Measurements from ENCODE around the gene CCDC181. TPM values are rescaled to one million over a fixed set of nuclear protein-coding genes. Genes with fewer than 3 reads are reported as not detected.

The CCDC181 gene
- total and polyA plus RNA-seq, 2 of the 8 experiments (the other 6 are each of a cell fraction or from before 2014, with no cell fraction given), result 1.2 to 3.7 TPM

- Histone ChIP-seq H2AFZ (ENCODE audit: low read length) (no peak overlapping the region), H3K23me2 (ENCODE audit: low read depth, low read length) (no peaks in the 10 kb centered on the region), H2BK12ac (ENCODE audit: low read depth, low read length) (no peak overlapping the region), H3K27me3 (replicated peaks in 1 of 4; ENCODE audit: control insufficient read depth in 3 of 4, extremely low read depth in 1 of 4, insufficient read depth in 3 of 4, low read length in 3 of 4) (no peaks in the 10 kb centered on the region), H3K4me2 (ENCODE audit: insufficient read depth in 1 of 2, low read depth in 2 of 2, low read length in 2 of 2) (no peak overlapping the region), H2BK20ac (ENCODE audit: low read length) (no peak overlapping the region), H3K23ac (ENCODE audit: insufficient read length) (no peak overlapping the region), H4K20me1 (replicated peaks in 1 of 2; ENCODE audit: control insufficient read depth in 1 of 2, insufficient read depth in 2 of 2, low read length in 2 of 2) (no peaks in the 10 kb centered on the region), H3K9me3 (ENCODE audit: insufficient read depth in 2 of 2, low read depth in 1 of 2, low read length in 1 of 2) (no peaks in the 10 kb centered on the region), H4K91ac (replicated peaks; ENCODE audit: insufficient read length, low read length) (no peak overlapping the region), H4K5ac (ENCODE audit: insufficient read length, low read depth, low read length) (no peak overlapping the region), H3K79me2 (ENCODE audit: control insufficient read depth in 1 of 2, insufficient read depth in 2 of 2, low read length in 2 of 2) (no peaks in the 10 kb centered on the region), H2BK120ac (replicated peaks; ENCODE audit: low read depth, low read length) (no peak overlapping the region), H3K36me3 (ENCODE audit: control insufficient read depth in 2 of 4, insufficient read depth in 4 of 4, low read length in 3 of 4) (peaks cover 0 to 8% (median 4%) of the 10 kb centered on the region in 4 experiments; a peak in 4 of 8 replicates), H2BK5ac (ENCODE audit: low read depth, low read length) (no peak overlapping the region), H3K56ac (replicated peaks; ENCODE audit: insufficient read length, low read depth, low read length) (no peak overlapping the region), H3K14ac (ENCODE audit: insufficient read length) (no peak overlapping the region), H3K27ac (ENCODE audit: low read depth, low read length) (no peak overlapping the region), H2BK15ac (ENCODE audit: low read length) (no peak overlapping the region), H3K18ac (ENCODE audit: extremely low read depth, low read length) (no peak overlapping the region), H3K4me3 (ENCODE audit: extremely low read depth in 1 of 4, insufficient read depth in 2 of 4, low read depth in 3 of 4, low read length in 4 of 4) (no peak overlapping the region), H3K4ac (replicated peaks; ENCODE audit: insufficient read length, low read depth, low read length) (no peak overlapping the region), H2AK5ac (ENCODE audit: low read depth, low read length) (no peak overlapping the region), H3K9ac (replicated peaks in 1 of 4; ENCODE audit: extremely low read depth in 1 of 4, low read depth in 3 of 4, low read length in 3 of 4) (no peak overlapping the region), H3K79me1 (ENCODE audit: low read depth, low read length) (no peaks in the 10 kb centered on the region), H3K4me1 (replicated peaks in 1 of 4; ENCODE audit: control insufficient read depth in 3 of 4, insufficient read depth in 4 of 4, low read length in 3 of 4) (no peaks in the 10 kb centered on the region), H4K8ac (ENCODE audit: extremely low read depth, insufficient read depth, low read length) (no peak overlapping the region)
- FAIRE-seq (no peak), DNase-seq (ENCODE audit: low read depth in 1 of 2, low spot score in 2 of 2) (no peak)
- POLR2A ChIA-PET (ENCODE audit: partially characterized antibody), result no interaction called here
- WGBS, 2 experiments (ENCODE audit: extremely low coverage in 1 of 2, insufficient coverage in 1 of 2, insufficient read length in 1 of 2, insufficient replicate concordance in 2 of 2, low coverage in 1 of 2, low lambda C conversion rate in 2 of 2, missing lambda C conversion rate in 1 of 2), result 100% methylated on average over 1 of the region's 1 CpG; no CpG with 5 or more reads in 1 of the 2 experiments
- CTCF ChIA-PET (ENCODE audit: partially characterized antibody), result no interaction called here
- TF ChIP-seq JUND (IDR thresholded peaks at IDR 0.05; ENCODE audit: low read length) (no peak), SRF (IDR thresholded peaks at IDR 0.05; ENCODE audit: low read depth, low read length) (no peak), SIRT6 (IDR thresholded peaks at IDR 0.05; ENCODE audit: low read length) (no peak), EGR1 (IDR thresholded peaks at IDR 0.05; ENCODE audit: borderline replicate concordance, low read depth, low read length) (no peak), KDM1A (IDR thresholded peaks at IDR 0.05; ENCODE audit: borderline replicate concordance, low read length) (no peak), MAFK (IDR thresholded peaks at IDR 0.05; ENCODE audit: low read depth, low read length) (no peak), CTBP2 (IDR thresholded peaks at IDR 0.05; ENCODE audit: borderline replicate concordance, insufficient read depth, insufficient read length, low read length) (no peak), POU5F1 (IDR thresholded peaks at IDR 0.05; ENCODE audit: low read depth, low read length) (no peak), NANOG (IDR thresholded peaks at IDR 0.05; ENCODE audit: insufficient read depth, low read depth, low read length, poor library complexity, severe bottlenecking) (no peak), CHD1 (IDR thresholded peaks at IDR 0.05; ENCODE audit: low read depth, low read length) (no peak), TAF7 (optimal IDR thresholded peaks at IDR 0.05; ENCODE audit: borderline replicate concordance, low read depth, low read length) (no peak), FOSL1 (IDR thresholded peaks at IDR 0.05; ENCODE audit: insufficient read depth, low read depth, low read length) (no peak), CBX8 (IDR thresholded peaks at IDR 0.05; ENCODE audit: borderline replicate concordance, low read depth, low read length) (no peak), ATF3 (IDR thresholded peaks at IDR 0.05; ENCODE audit: insufficient read depth, low read depth, low read length) (no peak), GABPA (IDR thresholded peaks at IDR 0.05; ENCODE audit: borderline replicate concordance, insufficient read depth, low read length) (no peak)
These were observed 34.9 kb downstream of the CCDC181 start for GRCh38 chr1:169392406-169392805.
